ENCODE data around the gene LRRC75A.

The LRRC75A gene

GRCh38 chr17:16429083-16429482 is 62.9 kb downstream of the LRRC75A start:
- no peak for TF ChIP-seq CTCF (conservative IDR thresholded peaks at IDR 0.05)
- no peak overlapping the region for H3K27ac ChIP-seq

- H3K27ac ChIP-seq: no peak overlapping the region
- peak; percentile 64 for TF ChIP-seq CTCF (conservative IDR thresholded peaks at IDR 0.05)
These were observed 63.7 kb downstream of the LRRC75A start for GRCh38 chr17:16428098-16428882.

- no peak for TF ChIP-seq CTCF (conservative IDR thresholded peaks at IDR 0.05)
- no peak overlapping the region for H3K27ac ChIP-seq
These were observed 65.0 kb downstream of the LRRC75A start for GRCh38 chr17:16427020-16427419.

GRCh38 chr17:16425698-16426659 is 66.0 kb downstream of the LRRC75A start:
- TF ChIP-seq CTCF (conservative IDR thresholded peaks at IDR 0.05): no peak
- no peak overlapping the region for H3K27ac ChIP-seq

GRCh38 chr17:16425202-16425601 is 66.8 kb downstream of the LRRC75A start:
- TF ChIP-seq CTCF (conservative IDR thresholded peaks at IDR 0.05): no peak

GRCh38 chr17:16423226-16423872 is 68.6 kb downstream of the LRRC75A start:
- no peak for TF ChIP-seq CTCF (conservative IDR thresholded peaks at IDR 0.05)
- H3K27ac ChIP-seq: no peak overlapping the region

More at GRCh38 chr17:16425202-16425601, 66.8 kb downstream of the LRRC75A start:
- no peak overlapping the region for H3K27ac ChIP-seq

- no peak overlapping the region for H3K27ac ChIP-seq
- TF ChIP-seq CTCF (conservative IDR thresholded peaks at IDR 0.05): no peak
These were observed 69.6 kb downstream of the LRRC75A start for GRCh38 chr17:16422416-16422815.
